Activated naive CD8-positive, alpha-beta T cell treated with anti-CD3 and anti-CD28 coated beads, Interleukin-2, amount 50 U/mL, for 16 hours (primary cell): ENCODE results near the gene ZNF487.
"Not testable (repeated sequence)": the region's sequence is repeated elsewhere in the genome, so short reads cannot be mapped to it uniquely, and the experiment has no call there.

Source experiments
- DNase-seq: peaks from one replicate; pipeline ENCODE4 v3.0.0-alpha.2; 2020; ENCODE audit warnings: low read depth, low spot score

ZNF487 gene

DNA sequence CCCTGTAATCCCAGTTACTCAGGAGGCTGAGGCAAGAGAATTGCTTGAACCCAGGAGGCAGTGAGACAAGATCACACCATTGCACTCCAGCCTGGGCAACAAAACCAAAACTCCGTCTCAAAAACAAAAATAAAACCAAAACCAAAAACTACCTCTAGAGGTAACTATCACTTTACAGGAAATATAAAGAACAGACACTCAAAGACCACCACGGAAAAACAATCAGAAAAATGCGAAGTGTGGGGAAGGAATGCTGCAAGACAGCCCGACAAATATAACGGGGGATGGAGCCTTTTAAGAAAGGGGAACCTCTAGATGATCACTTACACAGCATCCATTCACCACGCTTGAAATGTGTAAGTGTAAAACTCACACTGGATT, 32.2 kb upstream of the ZNF487 start:
- DNase-seq: no peak

DNA sequence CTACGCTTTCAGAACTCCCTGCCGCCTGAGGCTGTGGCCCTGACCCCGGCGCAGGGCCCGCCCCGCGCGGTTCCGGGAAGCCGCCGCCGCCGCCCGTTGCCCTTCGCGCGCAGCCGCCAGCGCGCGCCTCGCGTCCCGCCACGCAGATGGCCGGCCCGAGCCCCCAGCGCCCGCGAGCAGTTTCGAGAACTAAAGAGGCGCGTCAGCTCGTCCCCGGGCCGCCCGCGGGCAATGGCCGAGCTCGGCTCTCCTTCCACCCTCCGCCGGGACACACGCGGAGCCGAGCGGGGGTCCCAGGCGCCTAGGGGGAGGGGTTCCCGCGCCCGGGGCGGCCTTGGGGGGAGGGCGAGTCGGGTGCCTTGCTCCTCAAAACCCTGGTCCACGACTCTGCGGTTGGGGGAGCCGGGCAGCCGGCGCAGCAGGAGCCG, 29.7 kb upstream of the ZNF487 start:
- DNase-seq: no peak

DNA sequence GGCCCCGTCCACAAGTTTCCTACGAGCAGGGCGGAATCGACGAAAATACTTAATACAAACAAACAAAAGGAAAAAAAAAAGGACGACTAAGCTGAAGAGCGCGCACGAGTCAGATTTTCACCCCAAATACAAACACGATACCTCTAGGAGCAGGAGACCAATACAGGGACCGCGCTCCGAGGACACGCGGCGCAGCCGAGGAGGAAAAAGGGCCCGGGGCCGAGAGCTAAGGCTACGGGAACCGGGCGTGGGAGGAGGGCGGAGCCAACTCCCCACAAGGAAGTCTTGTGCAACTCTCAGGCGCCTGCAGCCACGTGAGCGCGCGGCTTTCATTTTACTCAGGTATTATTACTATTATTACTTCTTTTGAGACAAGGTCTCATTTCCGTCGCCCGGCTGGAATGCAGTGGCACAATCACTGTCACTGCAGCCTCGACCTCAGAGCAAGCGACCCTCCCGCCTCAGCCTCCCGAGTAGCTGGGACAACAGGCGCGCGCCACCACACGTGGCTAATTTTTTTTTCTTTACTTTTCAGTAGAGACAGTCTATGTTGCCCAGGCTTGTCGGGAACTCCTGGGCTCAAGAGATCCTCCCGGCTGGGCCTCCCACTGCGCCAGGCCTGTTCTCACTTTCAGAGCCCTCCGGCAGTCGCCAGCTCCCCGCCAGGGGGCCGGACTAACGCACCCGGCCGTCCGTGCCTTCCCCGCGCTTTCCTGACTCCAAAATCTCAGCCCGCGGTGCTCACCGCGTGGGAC, 29.2 kb upstream of the ZNF487 start:
- peak; percentile 84 for DNase-seq

DNA sequence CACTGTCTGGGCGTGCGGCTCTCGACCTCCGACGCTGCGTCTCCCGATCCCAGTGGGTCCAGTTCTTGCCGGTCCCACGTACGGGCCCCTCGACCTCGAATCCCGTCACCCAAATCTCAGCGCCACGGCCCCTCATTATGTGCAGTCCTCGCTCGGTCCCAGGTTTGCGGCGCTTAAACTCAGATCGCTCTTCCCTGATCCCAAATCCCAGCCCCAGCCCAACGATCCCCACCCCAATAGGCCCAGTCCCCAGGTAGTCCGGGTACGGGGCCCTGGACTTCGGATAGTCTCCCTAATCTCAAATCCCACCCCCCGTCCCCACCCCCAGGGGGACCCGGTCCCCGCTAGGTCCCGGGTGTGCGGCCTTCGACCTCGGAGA, 28.6 kb upstream of the ZNF487 start:
- DNase-seq: no peak

DNA sequence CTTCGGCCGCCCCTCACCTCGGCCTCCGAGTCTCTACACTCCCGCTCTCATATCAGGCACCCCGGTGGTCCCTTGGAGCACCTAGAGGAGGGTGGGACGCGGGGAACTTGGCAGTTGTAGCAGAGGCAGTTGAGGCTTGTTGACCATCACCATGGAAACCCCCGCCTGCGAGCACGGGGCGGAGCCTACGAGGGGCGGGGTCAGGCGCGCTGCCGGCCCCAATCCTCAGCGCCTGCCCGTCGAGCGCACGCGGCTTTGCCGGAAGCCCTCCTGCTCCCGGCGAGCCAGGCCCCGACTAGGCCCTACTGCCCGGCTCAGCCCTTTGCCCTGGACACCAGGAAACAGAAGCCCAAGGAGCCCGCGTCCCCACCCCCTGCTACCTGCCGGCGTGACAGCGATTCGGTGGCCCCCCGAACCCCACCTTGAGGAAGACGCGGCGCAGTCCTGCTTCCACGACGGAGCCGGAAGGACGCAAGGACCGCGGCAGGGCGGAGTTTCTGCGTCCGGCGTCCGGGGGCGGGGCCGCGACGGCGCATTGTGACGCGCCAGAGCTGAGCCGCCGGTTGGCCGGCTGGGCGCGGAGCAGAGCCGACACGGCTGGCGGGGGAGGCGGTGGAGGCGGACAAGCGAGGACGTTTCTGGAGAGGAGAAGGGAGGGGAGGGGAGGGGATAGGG, 28.1 kb upstream of the ZNF487 start, which contains the start of gene HNRNPF:
Gene HNRNPF, minus strand, starts transcription at position 477 of the 675 bp plus-strand sequence. CDS start 21,302 bp downstream, outside the sequence.
- peak; percentile 87 for DNase-seq

DNA sequence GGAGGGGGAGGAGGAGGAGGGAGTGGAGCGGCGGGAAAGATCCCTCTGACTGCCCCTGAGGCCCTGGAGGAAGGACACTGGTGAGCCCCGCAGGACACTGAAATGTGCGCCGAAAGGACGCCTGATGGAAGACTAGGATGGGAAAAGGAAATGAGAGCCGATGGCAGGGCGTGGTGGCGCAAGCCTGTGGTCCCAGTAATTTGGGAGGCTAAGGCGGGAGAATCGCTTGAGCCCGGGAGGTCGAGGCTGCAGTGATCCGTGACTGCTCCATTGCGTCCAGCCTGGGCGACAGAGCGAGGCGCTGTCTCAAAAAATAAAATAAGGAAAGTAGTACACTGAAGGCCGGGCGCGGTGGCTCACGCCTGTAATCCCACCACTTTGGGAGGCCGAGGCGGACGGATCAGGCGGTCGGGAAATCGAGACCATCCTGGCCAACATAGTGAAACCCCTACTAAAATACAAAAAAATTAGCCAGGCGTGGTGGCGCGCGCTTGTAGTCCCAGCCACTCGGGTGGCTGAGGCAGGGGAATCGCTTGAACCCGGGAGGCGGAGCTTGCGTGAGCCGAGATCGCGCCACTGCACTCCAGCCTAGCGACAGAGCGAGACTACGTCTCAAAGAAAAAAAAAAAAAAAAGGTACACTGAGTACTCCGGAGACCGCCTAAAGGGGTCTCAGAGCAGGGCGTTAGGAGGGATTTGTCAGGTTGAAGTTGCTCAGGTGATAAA, 27.4 kb upstream of the ZNF487 start:
- no peak for DNase-seq

DNA sequence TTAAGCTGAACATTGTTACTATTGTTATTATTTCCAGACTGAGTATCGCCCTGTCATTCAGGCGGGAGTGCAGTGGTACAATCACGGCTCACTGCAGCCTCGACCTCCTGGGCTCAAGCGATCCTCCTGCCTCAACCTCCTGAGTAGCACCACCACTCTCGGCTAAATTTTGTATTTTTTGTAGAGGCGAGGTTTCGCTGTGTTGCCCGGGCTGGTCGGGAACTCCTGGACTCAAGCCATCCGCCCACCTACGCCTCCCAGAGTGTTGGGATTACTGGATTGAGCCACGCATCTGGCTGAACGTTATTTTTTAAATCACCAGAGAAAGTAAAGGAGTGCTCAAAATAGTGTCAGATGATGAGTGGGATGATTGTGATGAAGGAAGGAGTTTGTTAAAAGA, 26.6 kb upstream of the ZNF487 start:
- no peak for DNase-seq

DNA sequence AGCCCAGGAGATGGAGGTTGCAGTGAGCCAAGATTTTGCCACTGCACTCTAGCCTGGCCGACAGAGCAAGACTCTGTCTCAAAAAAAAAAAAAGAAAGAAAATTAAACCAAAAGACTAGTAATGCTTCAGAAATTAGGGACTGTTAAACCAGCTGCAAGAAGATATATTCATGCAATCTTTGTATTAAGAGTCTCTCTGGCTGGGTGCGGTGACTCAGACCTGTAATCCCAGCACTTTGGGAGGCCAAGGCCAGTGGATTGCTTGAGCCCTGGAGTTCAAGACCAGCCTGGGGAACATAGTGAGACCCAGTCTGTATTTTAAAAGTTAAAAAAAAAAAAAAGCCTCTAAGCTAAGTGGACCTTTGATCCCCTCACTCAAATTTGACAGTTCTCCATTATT, 25.4 kb upstream of the ZNF487 start:
- no peak for DNase-seq

DNA sequence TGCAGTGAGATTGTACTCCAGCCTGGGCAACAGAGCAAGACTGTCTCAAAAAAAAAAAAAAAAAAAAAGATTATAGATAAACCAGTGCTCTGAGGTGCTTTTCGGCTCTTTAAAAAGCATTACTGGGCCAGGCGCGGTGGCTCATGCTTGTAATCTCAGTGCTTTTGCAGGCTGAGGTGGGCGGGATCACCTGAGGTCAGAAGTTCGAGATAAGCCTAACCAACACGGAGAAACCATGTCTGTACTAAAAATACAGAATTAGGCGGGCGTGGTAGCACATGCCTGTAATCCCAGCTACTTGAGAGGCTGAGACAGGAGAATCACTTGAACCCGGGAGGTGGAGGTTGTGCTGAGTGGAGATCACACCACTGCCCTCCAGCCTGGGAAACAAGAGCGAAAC, 21.4 kb upstream of the ZNF487 start:
- no peak for DNase-seq

DNA sequence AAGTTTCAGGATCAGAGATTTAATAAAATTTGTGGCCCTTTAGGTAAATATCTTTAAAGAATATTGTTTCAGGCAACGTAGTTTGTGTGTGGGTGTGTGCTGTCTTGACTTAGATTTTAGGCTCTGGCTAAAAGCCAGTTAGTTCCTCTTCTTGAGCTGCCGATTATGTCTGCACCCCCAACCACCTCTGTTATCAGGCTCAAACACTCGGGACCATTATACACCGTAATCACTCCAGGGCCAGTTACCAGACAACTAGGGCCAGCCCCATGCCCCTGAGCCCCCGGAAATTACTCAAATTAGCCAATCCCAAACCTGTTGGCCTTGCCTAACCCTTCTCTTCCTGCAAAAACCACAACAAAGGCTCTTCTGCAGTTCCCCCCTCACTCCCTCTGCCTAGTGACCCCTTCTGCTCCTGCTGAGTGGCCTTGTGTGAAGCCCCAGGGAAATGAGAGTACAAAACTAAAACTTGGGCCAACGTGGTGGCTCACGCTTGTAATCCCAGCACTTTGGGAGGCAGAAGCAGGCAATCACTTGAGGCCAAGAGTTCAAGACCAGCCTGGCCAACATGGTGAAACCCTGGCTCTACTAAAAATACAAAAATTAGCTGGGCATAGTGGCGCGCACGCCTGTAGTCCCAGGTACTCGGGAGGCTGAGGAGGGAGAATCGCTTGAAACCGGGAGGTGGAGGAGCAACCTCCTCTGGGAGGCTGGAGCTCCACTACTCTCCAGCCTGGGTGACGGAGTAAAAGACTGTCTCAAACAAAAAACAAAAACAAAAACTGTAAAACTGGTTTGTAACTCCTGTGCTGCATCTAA, 18.8 kb upstream of the ZNF487 start:
- DNase-seq: no peak

DNA sequence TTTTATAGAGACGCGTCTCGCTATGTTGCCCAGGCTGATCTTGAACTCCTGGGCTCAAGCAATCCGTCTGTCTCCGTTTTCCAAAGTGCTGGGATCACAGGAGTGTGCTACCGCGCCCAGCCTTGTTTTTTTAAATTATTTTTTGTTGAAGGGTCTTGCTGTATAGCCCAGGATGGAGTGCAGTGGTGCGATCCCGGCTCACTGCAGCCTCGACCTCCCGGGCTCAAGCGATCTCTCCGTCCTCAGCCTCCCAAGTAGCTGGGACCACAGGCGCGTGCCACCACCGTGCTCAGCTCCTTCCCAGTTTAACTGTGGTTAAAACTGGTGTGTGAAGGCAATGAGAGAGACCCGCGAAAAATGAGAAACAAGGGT, 16.9 kb upstream of the ZNF487 start:
- no peak for DNase-seq

DNA sequence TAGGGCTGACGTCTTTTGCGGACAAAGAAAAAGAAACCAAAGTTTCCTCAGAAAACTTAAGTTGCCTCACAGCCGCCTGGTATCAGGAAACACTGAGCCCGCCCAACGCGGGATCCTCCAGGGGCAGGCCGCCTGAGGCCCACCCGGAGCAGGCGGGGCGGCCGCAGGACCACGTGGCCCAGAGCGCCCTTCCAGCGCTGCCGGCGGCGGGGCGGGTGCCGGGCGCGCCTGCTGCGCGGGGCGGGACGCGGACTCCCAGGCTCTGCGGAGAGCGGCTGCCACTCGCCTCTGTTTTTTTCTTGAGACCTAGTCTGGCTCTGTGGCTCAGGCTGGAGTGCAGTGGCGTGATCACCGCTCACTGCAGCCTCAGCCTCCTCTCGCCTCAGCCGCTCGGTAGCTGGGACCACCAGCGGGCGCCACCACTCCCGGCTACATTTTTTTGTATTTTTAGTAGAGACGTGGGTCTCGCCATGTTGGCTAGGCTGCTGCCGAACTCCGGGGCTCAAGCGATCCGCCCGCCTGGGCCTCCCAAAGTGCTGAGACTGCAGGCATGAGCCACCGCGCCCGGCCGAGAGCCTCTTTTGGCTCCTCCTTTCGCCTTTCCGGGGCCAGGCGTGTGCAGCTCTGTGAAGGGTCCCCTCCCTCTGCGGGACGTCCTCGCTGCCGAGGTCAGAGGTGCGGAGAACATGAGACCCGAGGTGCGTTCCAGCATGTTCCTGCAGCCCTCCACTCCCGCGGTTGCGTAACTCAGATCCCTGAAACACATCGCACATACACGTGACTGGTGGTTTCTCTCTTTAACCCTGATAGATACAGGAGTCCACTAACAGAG, 16.3 kb upstream of the ZNF487 start:
- DNase-seq: peak; percentile 60

DNA sequence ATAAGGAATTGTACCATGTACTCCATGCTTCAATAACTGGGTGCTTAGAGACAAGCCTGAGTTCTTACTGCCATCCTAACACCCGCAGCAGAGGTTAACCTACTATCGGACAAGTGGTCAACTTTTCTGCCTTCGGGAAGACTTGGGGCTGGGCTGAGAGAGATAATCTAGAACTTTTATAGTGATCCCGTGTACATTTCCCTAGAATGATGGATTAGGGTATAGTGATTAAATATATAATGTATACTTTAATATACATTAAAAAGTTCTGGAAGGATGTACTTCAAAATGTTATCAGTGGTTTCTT, 15.8 kb upstream of the ZNF487 start:
- DNase-seq: no peak

DNA sequence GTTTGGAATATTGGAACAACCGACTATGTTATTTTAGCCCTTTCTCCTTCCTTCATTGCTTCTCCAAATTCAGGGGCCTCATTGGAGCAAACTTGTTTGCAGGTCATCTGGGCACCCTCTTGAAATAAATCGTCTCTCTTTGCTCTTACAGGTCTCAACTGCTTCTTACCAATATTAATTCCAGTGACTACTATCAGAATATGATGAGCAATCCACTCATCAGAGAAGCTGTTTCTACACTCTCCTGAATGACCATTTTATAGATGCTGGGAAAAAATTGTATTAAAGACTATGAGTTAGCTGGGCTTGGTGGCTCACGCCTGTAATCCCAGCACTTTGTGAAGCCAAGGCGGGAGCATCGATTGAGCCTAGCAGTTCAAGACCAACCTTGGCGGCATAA, 15.4 kb upstream of the ZNF487 start:
- DNase-seq: no peak

DNA sequence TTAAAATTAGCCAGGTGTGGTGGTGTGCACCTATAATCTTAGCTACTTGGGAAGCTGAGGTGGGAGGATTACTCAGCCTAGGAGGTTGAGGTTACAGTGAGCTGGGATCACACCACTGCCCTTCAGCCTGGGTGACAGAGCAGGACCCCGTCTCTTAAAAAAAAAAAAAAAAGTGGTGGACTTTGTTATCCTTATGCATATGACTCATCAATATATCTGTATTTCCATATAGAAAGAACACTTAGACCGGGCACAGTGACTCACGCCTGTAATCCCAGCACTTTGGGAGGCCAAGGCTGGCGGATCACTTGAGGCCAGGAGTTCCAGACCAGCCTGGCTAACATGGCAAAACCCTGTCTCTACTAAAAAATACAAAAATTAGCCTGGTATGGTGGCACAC, 15.0 kb upstream of the ZNF487 start:
- DNase-seq: not testable (repeated sequence)

DNA sequence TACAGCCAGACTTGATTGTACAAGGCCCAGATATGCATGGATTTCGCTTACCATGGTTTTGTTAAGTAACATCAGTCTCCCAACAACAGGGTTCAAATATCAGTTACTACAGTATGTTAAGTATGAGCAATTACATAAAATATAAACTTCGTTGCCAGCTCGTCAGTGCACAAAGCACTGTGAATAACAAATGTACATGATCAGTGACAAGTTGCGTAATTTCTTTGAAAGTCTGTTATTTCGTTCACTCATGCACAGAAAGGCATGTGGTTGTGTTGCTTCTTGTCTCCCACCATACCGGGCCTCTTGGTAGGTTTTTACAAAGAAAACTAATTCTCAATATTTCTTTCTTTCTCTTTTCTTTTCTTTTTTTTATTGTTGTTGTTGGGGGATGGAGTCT, 12.5 kb upstream of the ZNF487 start:
- DNase-seq: no peak

DNA sequence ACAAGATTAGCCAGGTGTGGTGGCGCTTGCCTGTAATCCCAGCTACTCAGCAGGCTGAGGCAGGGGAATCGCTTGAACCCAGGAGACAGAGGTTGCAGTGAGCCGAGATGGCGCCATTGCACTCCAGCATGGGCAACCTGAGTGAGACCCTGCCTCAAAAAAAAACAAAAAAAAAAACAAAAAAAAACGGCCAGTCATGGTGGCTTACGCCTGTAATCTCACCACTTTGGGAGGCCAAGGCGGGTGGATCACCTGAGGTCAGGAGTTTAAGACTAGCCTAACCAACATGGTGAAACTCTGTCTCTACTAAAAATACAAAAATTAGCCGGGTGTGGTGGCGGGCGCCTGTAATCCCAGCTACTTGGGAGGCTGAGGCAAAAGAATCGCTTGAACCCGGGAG, 10.4 kb upstream of the ZNF487 start:
- not testable (repeated sequence) for DNase-seq

DNA sequence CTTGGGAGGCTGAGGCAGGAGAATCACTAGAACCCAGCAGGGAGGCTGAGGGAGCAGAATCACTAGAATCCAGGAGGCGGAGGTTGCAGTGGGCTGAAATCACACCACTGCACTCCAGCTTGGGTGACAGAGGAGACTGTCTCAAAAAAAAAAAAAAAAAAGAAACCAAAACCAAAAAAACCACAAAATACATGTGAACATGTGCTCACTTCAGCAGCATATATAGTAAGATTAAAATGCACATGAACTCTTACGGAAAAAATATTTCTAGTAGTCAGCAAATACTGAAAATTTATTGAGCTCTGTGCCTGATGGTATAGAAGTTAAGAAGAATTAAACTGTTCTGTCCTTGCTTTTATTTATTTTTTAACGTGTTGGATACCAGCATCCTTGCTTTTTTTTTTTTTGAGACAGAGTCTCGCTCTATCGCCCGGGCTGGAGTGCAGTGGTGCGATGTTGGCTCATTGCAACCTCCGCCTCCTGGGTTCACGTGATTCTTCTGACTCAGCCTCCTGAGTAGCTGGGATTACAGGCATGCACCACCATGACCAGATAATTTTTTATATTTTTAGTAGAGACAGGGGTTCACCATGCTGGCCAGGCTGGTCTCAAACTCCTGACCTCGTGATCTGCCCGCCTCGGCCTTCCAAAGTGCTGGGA, 9.6 kb upstream of the ZNF487 start:
- DNase-seq: no peak

DNA sequence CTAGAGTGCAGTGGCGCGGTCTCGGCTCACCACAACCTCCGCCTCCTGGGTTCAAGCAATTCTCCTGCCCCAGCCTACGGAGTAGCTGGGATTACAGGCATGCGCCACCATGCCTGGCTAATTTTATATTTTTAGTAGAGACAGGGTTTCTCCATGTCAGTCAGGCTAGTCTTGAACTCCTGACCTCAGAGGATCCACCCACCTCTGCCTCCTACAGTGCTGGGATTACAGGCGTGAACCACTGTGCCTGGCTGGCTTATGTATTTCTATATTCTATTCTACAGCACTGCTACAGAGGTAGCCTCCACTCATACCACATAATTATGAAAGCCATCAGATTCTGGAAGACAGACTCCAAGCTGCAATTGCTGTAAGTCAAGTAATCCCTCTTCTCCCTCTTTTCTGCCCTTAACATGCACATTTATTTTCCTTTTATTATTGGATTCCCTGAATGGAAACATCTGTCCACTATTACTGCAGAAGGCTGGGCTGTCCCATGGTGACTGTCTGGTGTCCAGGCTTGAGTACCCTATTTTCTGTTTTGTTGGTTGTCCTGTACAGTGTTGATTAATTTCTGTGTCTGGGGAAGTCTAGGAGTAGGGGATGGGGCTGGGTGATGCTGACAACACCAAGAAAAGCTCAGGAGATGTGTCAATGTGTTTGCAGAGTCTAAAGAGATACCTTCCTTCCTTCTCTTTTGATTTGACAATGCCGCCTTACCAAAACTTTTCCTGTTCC, 5.8 kb upstream of the ZNF487 start:
- DNase-seq: no peak
